ENCODE data around the gene FAM89B.

Gene FAM89B

DNA sequence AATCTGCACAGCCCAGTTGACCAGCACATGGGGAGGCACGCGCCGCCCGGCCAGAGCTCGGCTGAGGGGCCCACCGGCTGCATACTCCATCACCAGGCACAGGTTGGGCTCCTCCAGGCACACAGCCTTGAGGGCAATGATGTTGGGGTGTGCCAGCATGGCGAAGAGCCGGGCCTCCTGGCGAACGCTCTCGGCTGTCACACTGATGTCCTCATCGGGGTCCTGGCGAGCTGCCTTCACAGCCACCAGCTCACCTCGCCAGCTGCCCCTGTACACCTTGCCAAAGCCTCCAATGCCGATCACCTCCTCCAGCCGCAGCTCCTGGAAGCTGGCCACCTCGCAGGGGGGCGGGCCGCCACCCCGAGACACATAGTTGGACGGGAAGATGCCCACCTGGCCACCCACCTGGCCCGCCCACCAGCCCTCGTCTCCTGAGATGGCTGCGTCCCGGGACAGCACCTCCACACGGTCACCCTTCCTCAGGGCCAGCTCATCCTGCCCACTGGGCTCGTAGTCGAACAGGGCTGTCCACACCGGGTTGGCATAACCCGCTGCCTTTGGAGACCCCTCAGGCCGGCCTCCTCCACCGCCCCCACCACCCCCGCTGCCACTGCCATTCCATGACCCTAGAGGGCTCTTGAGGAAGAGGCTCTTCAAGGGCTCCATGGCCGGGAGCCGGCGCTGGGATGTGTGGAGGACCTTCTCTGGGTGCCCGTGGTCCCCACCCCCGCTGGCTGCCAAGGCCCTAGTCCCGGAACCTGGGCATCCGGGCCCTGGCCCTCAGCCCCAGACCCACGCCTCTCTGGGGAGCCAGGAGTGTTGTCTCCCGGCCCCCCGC lies 41.0 kb downstream of the FAM89B start:
- no peak for DNase-seq

DNA sequence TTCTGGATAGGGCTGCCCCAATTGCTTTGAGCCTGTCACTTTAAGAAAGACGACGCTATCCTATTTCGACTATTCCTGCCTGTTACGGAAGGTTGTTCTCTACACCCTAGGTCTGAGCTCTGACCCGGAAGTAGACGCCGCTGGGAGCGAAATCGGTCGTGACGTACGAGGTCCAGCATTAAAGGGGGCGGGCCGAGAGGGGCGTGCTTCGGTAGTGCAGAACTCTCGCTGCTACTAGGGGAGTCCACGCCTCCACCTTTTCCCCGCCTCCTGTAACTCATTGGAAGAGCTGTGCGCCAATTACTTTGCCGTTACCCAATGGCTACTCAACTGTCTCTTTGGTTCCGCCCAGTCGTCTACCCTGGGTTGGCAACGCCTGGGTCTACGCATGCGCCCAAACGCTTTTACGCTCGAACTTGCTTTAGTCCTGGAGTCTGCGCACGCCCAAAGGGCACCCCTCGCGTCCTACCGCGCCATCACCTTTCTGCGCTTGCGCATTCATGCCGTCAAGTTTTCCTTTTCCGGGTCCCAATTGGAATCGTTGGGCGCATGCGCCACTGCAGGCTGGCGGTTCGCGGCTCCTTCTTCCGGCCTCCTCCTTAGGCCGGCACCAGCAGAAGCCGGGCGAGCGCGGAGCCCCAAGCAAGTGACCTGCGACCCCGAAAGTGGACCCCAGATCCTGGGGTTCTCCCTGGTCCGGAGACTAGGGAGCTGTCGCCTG lies 43.1 kb downstream of the FAM89B start, which contains the start of gene PCNX3:
PCNX3 (plus strand) TSS at position 548 of the 721 bp plus-strand sequence. CDS start 536 bp downstream, outside the sequence.
- DNase-seq: peak; percentile 97

DNA sequence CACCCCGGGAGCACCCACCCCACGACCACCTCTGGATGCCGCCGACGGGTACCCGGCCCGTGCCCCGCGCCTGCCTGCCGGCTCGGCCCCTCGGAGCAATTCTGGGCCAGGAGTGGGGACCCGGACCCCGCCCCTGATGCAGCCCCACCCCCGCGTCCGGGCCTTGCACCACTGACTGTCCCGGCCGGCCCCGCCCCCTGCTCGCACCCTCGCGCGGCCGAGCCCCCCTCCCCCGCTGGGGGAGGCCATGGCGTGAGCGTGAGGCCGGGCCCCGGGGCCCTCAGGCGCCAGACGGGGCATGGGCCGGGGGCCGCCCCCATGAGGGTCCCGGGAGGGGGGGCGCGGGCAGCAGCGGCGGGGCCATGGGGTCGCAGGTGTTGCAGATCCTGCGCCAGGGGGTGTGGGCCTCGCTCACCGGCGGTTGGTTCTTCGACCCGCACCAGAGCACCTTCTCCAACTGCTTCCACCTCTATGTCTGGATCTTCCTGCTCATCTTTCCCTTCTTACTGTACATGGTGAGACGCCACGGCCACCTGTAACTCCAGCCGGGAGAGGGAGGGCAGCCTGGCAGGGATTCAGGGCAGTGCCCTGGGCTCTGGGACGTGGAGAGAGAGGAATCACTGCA lies 43.7 kb downstream of the FAM89B start:
- no peak for DNase-seq

DNA sequence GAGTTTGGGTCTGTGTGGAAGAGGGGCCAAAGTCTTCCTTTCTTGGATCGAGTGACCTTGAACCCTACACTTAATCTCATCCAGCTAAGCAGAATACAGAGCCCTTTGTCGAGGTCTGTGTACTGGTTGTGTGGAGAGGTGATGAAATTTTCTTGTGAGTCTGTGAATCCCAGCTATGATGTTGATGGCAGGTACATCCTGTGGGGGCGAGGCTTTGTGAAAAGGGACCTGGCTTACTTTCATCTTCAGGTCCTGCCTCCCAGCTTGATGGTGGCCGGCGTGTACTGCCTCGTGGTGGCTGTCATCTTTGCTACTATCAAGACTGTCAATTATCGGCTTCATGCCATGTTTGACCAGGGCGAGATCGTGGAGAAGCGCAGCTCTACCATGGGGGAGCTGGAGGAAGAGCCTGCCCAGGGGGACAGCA lies 44.2 kb downstream of the FAM89B start:
- DNase-seq: no peak

DNA sequence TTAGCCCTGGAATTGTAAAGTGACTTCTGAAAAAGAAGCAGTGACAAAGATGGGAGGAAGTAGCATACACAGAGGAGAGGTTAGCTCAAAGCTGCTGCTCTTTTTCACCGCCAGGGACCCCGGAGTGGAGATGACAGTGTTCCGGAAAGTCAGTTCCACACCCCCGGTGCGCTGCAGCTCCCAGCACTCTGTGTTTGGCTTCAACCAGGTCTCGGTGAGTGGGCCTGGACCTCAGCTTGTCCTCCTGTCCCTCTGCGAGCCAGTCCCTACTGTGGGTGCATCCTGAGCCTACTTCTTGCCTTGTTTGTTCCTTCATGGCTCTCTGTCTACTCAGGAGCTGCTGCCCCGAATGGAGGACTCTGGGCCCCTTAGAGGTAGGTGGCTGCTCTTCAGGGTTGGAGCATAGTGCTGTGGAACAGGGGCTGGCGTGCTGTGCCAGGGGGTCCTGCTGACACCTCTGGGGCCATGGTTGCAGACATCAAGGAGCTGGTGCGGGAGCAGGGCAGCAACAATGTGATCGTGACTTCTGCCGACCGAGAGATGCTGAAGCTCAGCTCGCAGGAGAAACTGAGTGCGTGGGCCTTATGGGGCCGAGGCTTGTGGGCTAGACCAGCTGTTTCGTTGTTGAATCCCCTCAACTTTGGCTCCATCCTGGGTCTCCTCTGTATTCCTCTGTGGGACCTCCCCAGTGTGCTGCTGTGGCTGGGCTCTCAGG lies 45.0 kb downstream of the FAM89B start:
- no peak for DNase-seq

DNA sequence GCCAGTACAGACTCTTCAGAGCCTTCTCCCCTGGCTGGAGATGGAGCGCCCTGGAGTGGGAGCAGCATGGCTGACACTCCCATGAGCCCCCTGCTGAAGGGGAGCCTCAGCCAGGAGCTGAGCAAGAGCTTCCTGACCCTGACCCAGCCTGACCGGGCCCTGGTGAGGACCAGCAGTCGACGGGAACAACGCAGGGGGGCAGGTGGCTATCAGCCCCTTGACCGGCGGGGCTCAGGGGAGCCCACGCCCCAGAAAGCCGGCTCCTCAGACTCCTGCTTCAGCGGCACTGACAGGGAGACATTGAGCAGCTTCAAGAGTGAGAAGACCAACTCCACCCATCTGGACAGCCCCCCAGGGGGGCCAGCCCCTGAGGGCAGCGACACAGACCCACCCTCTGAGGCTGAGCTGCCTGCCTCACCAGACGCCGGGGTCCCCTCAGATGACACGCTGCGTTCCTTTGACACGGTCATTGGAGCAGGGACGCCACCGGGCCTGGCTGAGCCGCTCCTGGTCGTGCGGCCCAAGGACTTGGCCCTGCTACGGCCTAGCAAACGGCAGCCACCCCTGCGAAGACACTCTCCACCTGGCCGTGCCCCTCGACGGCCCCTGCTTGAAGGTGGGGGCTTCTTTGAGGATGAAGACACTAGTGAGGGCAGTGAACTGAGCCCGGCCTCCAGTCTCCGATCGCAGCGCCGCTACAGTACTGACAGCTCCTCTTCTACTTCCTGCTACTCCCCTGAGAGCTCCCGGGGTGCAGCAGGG lies 45.8 kb downstream of the FAM89B start:
- DNase-seq: no peak

DNA sequence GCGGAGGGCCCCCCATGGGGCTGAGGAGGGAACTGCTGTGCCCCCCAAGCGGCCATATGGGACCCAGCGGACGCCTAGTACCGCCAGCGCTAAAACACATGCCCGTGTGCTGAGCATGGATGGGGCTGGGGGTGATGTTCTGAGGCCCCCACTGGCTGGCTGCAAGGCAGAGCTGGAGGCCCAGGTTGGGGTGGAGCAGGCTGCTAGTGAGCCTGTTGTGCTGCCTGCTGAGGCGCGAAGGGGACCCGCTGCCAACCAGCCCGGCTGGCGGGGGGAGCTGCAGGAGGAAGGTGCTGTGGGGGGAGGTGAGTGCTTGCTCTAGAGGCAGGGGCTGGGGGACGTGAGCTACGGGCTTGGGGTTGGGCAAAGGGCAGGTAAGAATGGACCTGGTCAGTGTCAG lies 46.4 kb downstream of the FAM89B start:
- DNase-seq: no peak

DNA sequence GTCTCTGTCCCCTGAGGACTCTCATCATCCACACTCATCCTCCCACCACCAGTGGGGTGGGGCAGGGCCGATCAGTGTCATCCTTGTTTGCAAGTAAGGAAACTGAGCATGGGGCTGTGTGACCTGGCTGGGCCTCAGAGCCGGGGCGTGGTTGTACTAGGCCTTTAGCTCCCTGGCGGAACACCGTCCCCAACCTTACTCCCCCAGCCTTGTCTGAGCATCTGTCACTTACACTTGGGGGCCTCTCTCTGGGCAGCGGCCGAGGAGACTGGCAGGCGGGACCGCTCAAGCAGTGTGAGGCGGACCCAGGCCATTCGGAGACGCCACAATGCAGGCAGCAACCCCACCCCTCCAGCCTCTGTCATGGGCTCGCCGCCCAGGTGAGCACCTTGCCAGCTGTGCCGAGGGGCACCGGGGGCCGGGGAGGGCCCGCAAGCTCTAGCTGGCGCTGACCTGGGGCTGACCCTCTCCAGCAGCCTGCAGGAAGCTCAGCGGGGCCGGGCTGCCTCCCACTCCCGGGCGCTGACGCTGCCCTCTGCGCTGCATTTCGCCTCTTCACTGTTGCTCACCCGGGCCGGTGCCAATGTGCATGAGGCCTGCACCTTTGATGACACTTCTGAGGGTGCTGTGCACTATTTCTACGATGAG lies 47.1 kb downstream of the FAM89B start:
- no peak for DNase-seq

DNA sequence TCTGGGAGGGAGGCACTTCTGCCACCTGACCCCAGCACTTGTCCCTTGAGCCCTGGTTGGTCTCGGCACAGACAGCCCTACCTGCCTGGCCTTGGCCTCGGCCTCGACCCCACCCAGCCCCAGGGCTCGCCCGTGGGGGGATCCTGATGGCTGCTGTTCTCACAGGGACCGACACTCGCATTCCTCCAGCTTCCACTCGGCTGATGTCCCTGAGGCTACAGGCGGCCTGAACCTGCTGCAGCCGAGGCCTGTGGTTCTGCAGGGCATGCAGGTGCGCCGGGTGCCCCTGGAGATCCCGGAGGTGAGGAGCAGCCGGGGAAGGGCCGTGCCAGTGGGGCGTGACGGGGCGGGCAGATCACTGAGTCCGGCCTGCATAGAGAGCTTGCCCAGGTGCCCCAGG lies 48.3 kb downstream of the FAM89B start:
- no peak for DNase-seq

DNA sequence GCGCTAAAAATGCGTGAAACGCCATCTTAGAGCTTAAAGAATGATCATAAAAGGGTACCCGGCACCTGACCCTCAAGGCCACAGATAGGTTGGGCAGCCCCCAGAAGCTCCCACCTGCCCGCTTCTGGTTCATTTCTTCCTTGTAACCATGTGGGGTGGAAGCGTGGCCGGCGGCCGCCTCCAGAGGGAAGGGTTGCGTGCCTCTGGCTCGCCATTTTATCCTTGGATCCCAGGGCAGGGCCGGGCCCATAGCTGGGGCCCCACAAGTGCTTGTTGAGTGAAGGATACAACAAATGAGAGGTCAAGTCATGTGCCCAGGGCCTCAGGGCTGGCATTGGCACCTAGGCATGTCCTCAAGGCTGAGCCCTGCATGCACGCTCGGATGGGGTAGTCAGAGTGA lies 49.1 kb downstream of the FAM89B start:
- DNase-seq: no peak

DNA sequence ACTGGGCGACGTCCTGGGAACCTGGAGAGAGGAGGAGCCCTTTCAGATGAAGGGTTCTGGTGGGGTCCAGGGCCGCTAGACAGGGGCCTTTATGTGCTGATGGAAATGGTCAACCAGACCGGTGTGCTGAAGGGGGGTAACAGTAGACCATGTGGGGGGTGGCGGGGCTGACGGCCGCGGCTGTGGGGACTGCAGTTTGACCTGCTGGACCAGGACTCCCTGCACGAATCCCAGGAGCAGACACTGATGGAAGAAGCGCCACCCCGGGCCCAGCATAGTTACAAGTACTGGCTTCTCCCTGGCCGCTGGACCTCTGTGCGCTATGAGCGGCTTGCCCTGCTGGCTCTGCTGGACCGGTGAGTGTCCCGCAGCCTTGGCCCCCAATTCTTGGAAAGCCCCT lies 49.7 kb downstream of the FAM89B start:
- DNase-seq: no peak

DNA sequence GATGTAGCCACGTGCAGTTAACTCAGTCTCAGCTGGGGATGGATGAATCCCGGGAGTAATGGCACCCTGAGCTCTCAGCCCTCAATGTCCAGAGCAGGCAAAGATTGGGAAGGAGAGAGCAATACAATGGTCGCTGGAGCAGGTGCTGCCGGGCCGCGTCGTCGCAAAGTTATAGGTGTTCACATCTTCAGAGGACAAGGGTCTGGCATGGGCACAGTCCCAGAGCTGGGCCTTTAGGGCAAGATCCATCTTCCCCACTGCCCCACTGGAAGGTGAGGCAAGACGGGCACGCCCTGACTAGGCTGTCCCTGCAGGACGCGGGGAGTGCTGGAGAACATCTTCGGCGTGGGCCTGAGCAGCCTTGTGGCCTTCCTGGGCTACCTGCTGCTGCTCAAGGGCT lies 50.8 kb downstream of the FAM89B start:
- no peak for DNase-seq

Measured in NCI-H187 treated with DMSO at 0.1 percent for 48 hours (cell line).